OCI-LY7 (cell line): ENCODE results near the gene RPGRIP1. TPM values are rescaled to one million over a fixed set of nuclear protein-coding genes. Genes with fewer than 3 reads are reported as not detected.

Experiments
- BruUV-seq: library from RNA; stranded (reverse); fragments of 400-500 nt; replicated peaks from 2 replicates; lab custom pipeline; 2021; lab: Mats Ljungman, UMichigan
- CTCF ChIA-PET: fragments of 300-600 bp; sonication (Branson Sonifier 250); formaldehyde crosslinking; loops from one replicate; lab custom pipeline; 2022; ENCODE audit warnings: antibody characterized with exemption; ENCODE audit not compliant: unreplicated experiment; lab: Charles Lee
- POLR2A ChIA-PET: fragments of 300-600 bp; sonication (Branson Sonifier 250); formaldehyde crosslinking; loops from one replicate; lab custom pipeline; 2022; ENCODE audit warnings: antibody characterized with exemption; lab: Charles Lee
- DNase-seq: peaks from one replicate; pipeline ENCODE4 v3.0.0-alpha.2; 2015; ENCODE audit warnings: low spot score
- H2AFZ ChIP-seq: fragments of 200-600 bp; sonication (generic), shearing (Covaris generic); 2 replicates; pipeline ENCODE4 v1.6.1; 2014; ENCODE audit warnings: mild to moderate bottlenecking, antibody characterized with exemption, low read length, moderate library complexity
- H3K27ac ChIP-seq: fragments of 200-600 bp; sonication (generic); 2 replicates; pipeline ENCODE4 v1.5.1; 2014; ENCODE audit warnings: mixed run types, low read depth, mild to moderate bottlenecking, moderate library complexity, low read length, inconsistent platforms; ENCODE audit not compliant: poor library complexity, severe bottlenecking
- H3K36me3 ChIP-seq: fragments of 200-600 bp; sonication (generic); 2 replicates; pipeline ENCODE4 v1.6.1; 2014; ENCODE audit warnings: mild to moderate bottlenecking, antibody characterized with exemption, low read length, moderate library complexity, mixed read lengths; ENCODE audit not compliant: insufficient read depth
- H3K4me1 ChIP-seq: fragments of 200-600 bp; sonication (generic); 2 replicates; pipeline ENCODE4 v1.5.1; 2014; ENCODE audit warnings: mild to moderate bottlenecking, low read length; ENCODE audit not compliant: insufficient read depth, poor library complexity, severe bottlenecking
- H3K4me2 ChIP-seq: fragments of 200-600 bp; sonication (generic); 2 replicates; pipeline ENCODE4 v1.6.1; 2014; ENCODE audit warnings: mild to moderate bottlenecking, low read length
- H3K4me3 ChIP-seq: fragments of 200-600 bp; sonication (generic); 2 replicates; pipeline ENCODE4 v1.5.1; 2014; ENCODE audit warnings: mild to moderate bottlenecking, low read depth, low read length; ENCODE audit not compliant: poor library complexity, severe bottlenecking
- H3K79me2 ChIP-seq: fragments of 200-600 bp; sonication (generic); 2 replicates; pipeline ENCODE4 v1.6.1; 2016; ENCODE audit warnings: low read depth, mild to moderate bottlenecking, low read length, moderate library complexity, mixed read lengths; ENCODE audit not compliant: insufficient read depth
- H3K9me2 ChIP-seq: fragments of 200-600 bp; sonication (generic); 2 replicates; pipeline ENCODE4 v1.6.1; 2016; ENCODE audit warnings: mild to moderate bottlenecking, low read length, mixed read lengths; ENCODE audit not compliant: insufficient read depth
- H3K9me3 ChIP-seq: fragments of 200-600 bp; sonication (generic); 2 replicates; pipeline ENCODE4 v1.6.1; 2014; ENCODE audit warnings: mild to moderate bottlenecking, mixed run types, low read length, mixed read lengths
- H4K20me1 ChIP-seq: fragments of 200-600 bp; sonication (generic); 2 replicates; pipeline ENCODE4 v1.6.1; 2014; ENCODE audit warnings: mild to moderate bottlenecking, antibody characterized with exemption, low read length, moderate library complexity, mixed read lengths; ENCODE audit not compliant: insufficient read depth
- CTCF ChIP-seq: fragments of 200-600 bp; sonication (generic); conservative IDR thresholded peaks from 2 replicates; pipeline ENCODE4 v1.5.1; 2014; ENCODE audit warnings: mild to moderate bottlenecking, antibody characterized with exemption, low read length, moderate library complexity, mixed read lengths
- EZH2phosphoT487 ChIP-seq: fragments of 200-600 bp; sonication (generic); IDR thresholded peaks from 2 replicates; pipeline ENCODE4 v1.6.1; 2018; ENCODE audit warnings: low read depth, borderline replicate concordance, mild to moderate bottlenecking, mixed run types, antibody characterized with exemption, low read length, moderate library complexity, mixed read lengths
- intact Hi-C: fragments of 100-400 bp; cut with micrococcal nuclease; formaldehyde crosslinking; loops from one replicate; pipeline ENCODE4 v1.10.0; 2022; ENCODE audit not compliant: unreplicated experiment
- total RNA-seq, 2 experiments: library from RNA; depleted of rRNA in 1 of 2; stranded (reverse); fragments of >200 nt in 1 of 2; shearing (Covaris generic) in 1 of 2; gene quantifications; 2 replicates each; pipeline ENCODE4 v1.2.3, GENCODE V29; 2014 to 2022

RPGRIP1 gene
- total RNA-seq, 2 experiments from 2014 or later: 0.13 to 0.51 TPM

GRCh38 chr14:21244544-21244943, 35.3 kb upstream of the RPGRIP1 start:
- no peak overlapping the region for H2AFZ ChIP-seq
- ChIA-PET POLR2A (interaction anchor here (0.6 to 2.7 kb wide), 3 partner anchors 18 to 141 kb away, joined by 3 to 8 read pairs (median 6); no protein-coding TSS in a partner anchor), CTCF (no interaction called here)
- no peaks in the 10 kb centered on the region for H3K9me3 ChIP-seq
- peaks cover 100% of the 10 kb centered on the region for H3K79me2 ChIP-seq
- H3K4me3 ChIP-seq: no peak overlapping the region
- peaks cover 76% of the 10 kb centered on the region for H4K20me1 ChIP-seq
- intact Hi-C loops: no loop called here
- no peak overlapping the region for H3K4me2 ChIP-seq
- H3K27ac ChIP-seq: no peak overlapping the region
- no peak for TF ChIP-seq EZH2phosphoT487
- no peak for TF ChIP-seq CTCF
- no peaks in the 10 kb centered on the region for H3K9me2 ChIP-seq
- H3K4me1 ChIP-seq: peaks cover 5% of the 10 kb centered on the region
- BruUV-seq: no TSS peak
- no peak for DNase-seq
- peaks cover 100% of the 10 kb centered on the region for H3K36me3 ChIP-seq

GRCh38 chr14:21245813-21246212, 34.1 kb upstream of the RPGRIP1 start:
- no TSS peak for BruUV-seq
- no peak for DNase-seq
- Histone ChIP-seq H3K27ac (no peak overlapping the region), H4K20me1 (peaks cover 76% of the 10 kb centered on the region), H3K36me3 (peaks cover 100% of the 10 kb centered on the region), H3K79me2 (peaks cover 100% of the 10 kb centered on the region), H3K9me2 (no peaks in the 10 kb centered on the region), H3K4me2 (no peak overlapping the region), H3K4me3 (no peak overlapping the region), H2AFZ (no peak overlapping the region), H3K4me1 (peaks cover 1% of the 10 kb centered on the region), H3K9me3 (peaks cover 8% of the 10 kb centered on the region; the same call in 1 of the 2 replicates)
- no peak for TF ChIP-seq CTCF
- no peak for TF ChIP-seq EZH2phosphoT487
- POLR2A ChIA-PET: interaction anchor here (0.7 kb wide), 1 partner anchor 84 kb away, joined by 3 read pairs; no protein-coding TSS in a partner anchor
- CTCF ChIA-PET: no interaction called here
- intact Hi-C loops: no loop called here

- TF ChIP-seq EZH2phosphoT487 (no peak), CTCF (no peak)
- intact Hi-C loops: no loop called here
- no peak for DNase-seq
- ChIA-PET POLR2A (no interaction called here), CTCF (no interaction called here)
- Histone ChIP-seq H3K9me2 (no peaks in the 10 kb centered on the region), H2AFZ (no peak overlapping the region), H4K20me1 (peaks cover 70% of the 10 kb centered on the region), H3K4me3 (no peak overlapping the region), H3K9me3 (peaks cover 8% of the 10 kb centered on the region; the same call in 1 of the 2 replicates), H3K36me3 (peaks cover 100% of the 10 kb centered on the region), H3K79me2 (peaks cover 100% of the 10 kb centered on the region), H3K27ac (no peak overlapping the region), H3K4me1 (no peaks in the 10 kb centered on the region), H3K4me2 (no peak overlapping the region)
- no TSS peak for BruUV-seq
Measured at GRCh38 chr14:21248338-21248737, 31.5 kb upstream of the RPGRIP1 start.
